Body of pancreas (tissue), 4 donors: ENCODE measurements around the gene SLC25A21.

Source experiments
- POLR2A ChIP-seq, 3 donors: fragments of 450-650 bp; IDR thresholded peaks; one replicate each; pipeline ENCODE4 v1.6.1; 2016; ENCODE audit warnings: antibody characterized with exemption in 3 of 3, mild to moderate bottlenecking in 2 of 3
- TF ChIP-seq, protein P1 (sequence below), 7 experiments: fragments of 450-650 bp in 4 of 7; fragments of 200-600 bp in 3 of 7; sonication (generic) in 3 of 7; IDR thresholded peaks; one replicate each; pipeline ENCODE4 v1.5.1; 2016 to 2019; ENCODE audit warnings: antibody characterized with exemption in 7 of 7

DNA sequence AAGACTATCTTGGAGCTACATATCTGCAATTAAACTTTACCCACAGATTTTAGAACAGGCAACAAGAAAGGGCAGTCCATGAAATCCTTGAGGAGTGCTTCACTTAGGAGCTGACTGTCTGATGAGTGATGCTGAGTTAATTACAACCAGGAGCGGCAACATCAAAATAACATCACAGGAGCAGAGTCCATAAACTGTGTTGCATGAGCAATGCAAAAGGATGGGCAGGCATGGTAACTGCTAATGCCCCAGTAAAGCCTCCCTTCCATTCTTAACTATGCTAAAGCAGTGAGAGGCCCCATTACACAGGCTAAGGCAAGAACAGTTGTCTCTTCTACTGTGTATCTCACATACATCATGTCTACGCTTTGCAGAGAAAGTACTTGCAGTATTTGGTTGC lies 354.2 kb downstream of the SLC25A21 start:
- TF ChIP-seq, protein P1, sequence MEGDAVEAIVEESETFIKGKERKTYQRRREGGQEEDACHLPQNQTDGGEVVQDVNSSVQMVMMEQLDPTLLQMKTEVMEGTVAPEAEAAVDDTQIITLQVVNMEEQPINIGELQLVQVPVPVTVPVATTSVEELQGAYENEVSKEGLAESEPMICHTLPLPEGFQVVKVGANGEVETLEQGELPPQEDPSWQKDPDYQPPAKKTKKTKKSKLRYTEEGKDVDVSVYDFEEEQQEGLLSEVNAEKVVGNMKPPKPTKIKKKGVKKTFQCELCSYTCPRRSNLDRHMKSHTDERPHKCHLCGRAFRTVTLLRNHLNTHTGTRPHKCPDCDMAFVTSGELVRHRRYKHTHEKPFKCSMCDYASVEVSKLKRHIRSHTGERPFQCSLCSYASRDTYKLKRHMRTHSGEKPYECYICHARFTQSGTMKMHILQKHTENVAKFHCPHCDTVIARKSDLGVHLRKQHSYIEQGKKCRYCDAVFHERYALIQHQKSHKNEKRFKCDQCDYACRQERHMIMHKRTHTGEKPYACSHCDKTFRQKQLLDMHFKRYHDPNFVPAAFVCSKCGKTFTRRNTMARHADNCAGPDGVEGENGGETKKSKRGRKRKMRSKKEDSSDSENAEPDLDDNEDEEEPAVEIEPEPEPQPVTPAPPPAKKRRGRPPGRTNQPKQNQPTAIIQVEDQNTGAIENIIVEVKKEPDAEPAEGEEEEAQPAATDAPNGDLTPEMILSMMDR (IDR thresholded peaks at IDR 0.05) = no peak
- TF ChIP-seq POLR2A (IDR thresholded peaks at IDR 0.05) = no peak
